ENCODE measurements around the gene FNDC3B.

The FNDC3B gene

DNA sequence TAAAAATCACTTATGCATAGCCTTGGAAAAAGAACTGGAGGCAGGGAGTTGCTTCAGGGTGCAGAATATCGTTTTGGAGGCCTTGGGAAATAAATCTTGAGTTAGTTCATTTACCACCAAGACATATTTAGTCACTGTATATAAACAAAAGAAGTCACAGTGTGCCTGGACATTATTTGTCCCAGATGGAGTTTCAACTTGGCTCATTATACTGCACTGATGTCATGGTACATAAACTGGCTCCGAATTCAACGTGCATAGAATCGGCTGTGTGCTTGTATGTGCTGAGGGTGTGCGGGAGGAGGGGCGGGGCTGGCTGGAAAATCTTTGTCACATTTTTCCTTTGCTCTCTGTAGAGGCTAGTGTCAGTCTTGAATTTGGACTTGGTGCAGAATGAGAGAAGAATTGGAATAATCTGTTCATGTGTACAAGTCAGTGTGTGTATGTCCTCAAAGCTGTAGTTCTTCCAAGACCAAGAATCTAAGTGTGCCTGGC, 86.6 kb downstream of the FNDC3B start:
- H3K9me3 ChIP-seq: no peaks in the 10 kb centered on the region
- H3K27me3 ChIP-seq: no peaks in the 10 kb centered on the region
- no peak overlapping the region for H3K4me3 ChIP-seq (ENCODE audit: low read depth in 1 of 2, low read length in 1 of 2)
- peak overlapping the region; percentile 95 for H3K27ac ChIP-seq
- peaks cover 9% of the 10 kb centered on the region for H3K36me3 ChIP-seq
- peaks cover 60 to 67% of the 10 kb centered on the region in 2 experiments for H3K4me1 ChIP-seq (ENCODE audit: control insufficient read depth in 1 of 2, insufficient read depth in 1 of 2, low read depth in 1 of 2, low read length in 1 of 2)
- TF ChIP-seq, protein P1, sequence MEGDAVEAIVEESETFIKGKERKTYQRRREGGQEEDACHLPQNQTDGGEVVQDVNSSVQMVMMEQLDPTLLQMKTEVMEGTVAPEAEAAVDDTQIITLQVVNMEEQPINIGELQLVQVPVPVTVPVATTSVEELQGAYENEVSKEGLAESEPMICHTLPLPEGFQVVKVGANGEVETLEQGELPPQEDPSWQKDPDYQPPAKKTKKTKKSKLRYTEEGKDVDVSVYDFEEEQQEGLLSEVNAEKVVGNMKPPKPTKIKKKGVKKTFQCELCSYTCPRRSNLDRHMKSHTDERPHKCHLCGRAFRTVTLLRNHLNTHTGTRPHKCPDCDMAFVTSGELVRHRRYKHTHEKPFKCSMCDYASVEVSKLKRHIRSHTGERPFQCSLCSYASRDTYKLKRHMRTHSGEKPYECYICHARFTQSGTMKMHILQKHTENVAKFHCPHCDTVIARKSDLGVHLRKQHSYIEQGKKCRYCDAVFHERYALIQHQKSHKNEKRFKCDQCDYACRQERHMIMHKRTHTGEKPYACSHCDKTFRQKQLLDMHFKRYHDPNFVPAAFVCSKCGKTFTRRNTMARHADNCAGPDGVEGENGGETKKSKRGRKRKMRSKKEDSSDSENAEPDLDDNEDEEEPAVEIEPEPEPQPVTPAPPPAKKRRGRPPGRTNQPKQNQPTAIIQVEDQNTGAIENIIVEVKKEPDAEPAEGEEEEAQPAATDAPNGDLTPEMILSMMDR (IDR thresholded peaks at IDR 0.05): no peak

DNA sequence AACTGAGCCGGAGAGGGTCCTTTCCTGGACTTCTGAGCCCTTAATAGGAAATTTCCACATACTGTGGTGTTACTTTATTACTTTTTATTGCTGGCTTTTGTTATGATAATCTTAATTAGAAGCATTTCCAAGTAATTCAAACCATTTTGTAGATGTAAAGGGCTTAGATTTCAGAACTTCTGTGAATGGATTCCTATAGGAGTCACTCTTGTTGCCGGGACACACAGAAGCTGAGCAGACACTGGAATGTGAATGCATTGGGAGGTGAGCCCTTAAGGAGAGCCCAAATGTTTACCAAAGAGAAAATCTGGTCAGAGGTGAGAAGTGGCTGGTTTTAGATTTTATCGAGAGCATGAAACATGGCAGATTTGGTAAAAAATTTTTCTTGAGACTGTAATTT, 87.4 kb downstream of the FNDC3B start:
- peak overlapping the region; percentile 95 for H3K27ac ChIP-seq
- H3K4me1 ChIP-seq (ENCODE audit: control insufficient read depth in 1 of 2, insufficient read depth in 1 of 2, low read depth in 1 of 2, low read length in 1 of 2): peaks cover 68 to 74% of the 10 kb centered on the region in 2 experiments
- no peaks in the 10 kb centered on the region for H3K9me3 ChIP-seq
- TF ChIP-seq, protein P1 (IDR thresholded peaks at IDR 0.05): no peak
- peaks cover 9% of the 10 kb centered on the region for H3K36me3 ChIP-seq
- H3K4me3 ChIP-seq (ENCODE audit: low read depth in 1 of 2, low read length in 1 of 2): no peak overlapping the region
- H3K27me3 ChIP-seq: no peaks in the 10 kb centered on the region

DNA sequence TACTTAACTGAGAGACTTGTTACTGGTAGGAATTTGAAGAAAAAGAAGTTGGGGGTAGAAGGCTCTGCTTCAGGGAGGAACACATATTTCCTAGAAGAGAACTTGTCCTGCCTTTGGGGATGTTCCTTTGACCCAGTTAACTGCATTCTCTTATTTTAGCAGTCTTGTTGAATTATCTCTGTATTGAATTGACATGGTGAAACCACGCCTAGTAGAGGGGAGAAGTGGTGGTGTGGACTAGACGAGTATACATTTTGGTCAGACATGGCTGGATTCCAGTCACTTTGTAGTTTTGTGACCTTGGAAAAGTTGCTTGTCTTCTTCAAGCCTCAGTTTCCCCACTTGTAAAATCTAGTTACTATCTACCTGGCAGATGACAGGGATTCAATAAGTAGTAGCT, 87.8 kb downstream of the FNDC3B start:
- no peaks in the 10 kb centered on the region for H3K27me3 ChIP-seq
- TF ChIP-seq, protein P1 (IDR thresholded peaks at IDR 0.05): no peak
- H3K4me1 ChIP-seq (ENCODE audit: control insufficient read depth in 1 of 2, insufficient read depth in 1 of 2, low read depth in 1 of 2, low read length in 1 of 2): peaks cover 72 to 78% of the 10 kb centered on the region in 2 experiments
- H3K9me3 ChIP-seq: no peaks in the 10 kb centered on the region
- H3K27ac ChIP-seq: peak overlapping the region; percentile 95
- H3K4me3 ChIP-seq (ENCODE audit: low read depth in 1 of 2, low read length in 1 of 2): no peak overlapping the region
- H3K36me3 ChIP-seq: peaks cover 9% of the 10 kb centered on the region

DNA sequence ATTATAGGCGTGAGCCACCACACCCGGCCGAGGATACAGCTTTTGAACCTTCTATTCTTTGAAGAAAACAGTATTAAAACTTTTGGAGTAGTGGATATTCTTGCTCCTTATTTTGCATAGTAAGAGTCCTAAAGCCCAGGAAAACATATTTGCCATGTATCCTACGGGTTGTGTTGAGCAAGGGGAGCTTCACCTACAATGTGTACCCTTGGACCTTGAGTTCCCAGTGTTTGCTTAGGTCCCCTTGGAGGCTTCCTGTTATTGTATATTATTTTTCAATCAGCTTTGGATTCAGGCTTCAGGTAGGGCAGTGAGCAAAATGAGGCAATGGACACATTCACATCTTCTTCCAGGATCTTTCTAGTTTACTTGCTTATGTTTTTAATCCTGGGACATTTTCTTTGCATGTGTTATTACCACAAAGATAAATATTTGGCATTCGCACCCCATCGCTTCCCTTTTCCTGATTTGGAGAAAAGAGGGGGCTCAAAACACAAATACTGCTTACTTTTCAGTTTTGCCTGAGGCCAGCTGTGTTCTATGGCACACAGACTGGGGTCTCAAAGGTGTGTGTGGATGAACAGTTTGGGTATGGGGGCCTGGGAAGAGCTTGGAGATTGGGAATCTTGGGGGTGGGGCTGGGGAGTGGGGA, 88.7 kb downstream of the FNDC3B start:
- Histone ChIP-seq H3K27me3 (no peaks in the 10 kb centered on the region), H3K36me3 (peaks cover 9% of the 10 kb centered on the region), H3K9me3 (no peaks in the 10 kb centered on the region), H3K27ac (peak overlapping the region; percentile 95), H3K4me1 (ENCODE audit: control insufficient read depth in 1 of 2, insufficient read depth in 1 of 2, low read depth in 1 of 2, low read length in 1 of 2) (peaks cover 81 to 84% of the 10 kb centered on the region in 2 experiments), H3K4me3 (ENCODE audit: low read depth in 1 of 2, low read length in 1 of 2) (no peak overlapping the region)
- TF ChIP-seq, protein P1 (IDR thresholded peaks at IDR 0.05): no peak

DNA sequence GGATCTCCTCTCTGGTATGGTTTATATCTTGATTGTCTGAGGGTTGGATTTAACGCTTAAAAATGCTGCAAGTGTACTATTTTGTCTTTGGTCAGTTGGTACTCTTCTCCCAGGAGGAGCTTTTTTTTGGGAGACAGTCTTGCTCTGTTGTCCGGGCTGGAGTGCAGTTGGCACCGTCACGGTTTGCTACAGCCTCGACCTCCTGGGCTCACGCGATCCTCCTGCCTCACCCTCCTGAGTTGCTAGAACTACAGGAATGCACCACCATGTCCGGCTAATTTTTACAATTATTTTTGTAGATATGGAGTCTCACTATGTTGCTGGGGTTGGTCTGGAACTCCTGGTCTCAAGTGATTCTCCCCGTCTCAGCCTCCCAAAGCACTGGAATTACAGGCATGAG, 89.5 kb downstream of the FNDC3B start:
- Histone ChIP-seq H3K36me3 (peaks cover 9% of the 10 kb centered on the region), H3K4me3 (ENCODE audit: low read depth in 1 of 2, low read length in 1 of 2) (peak overlapping the region; percentile 36 to 44), H3K9me3 (no peaks in the 10 kb centered on the region), H3K27ac (peak overlapping the region; percentile 95), H3K27me3 (no peaks in the 10 kb centered on the region), H3K4me1 (ENCODE audit: control insufficient read depth in 1 of 2, insufficient read depth in 1 of 2, low read depth in 1 of 2, low read length in 1 of 2) (peaks cover 89 to 92% of the 10 kb centered on the region in 2 experiments)
- TF ChIP-seq, protein P1 (IDR thresholded peaks at IDR 0.05): no peak
